ENCODE measurements around the gene COL28A1.

Gene COL28A1

DNA sequence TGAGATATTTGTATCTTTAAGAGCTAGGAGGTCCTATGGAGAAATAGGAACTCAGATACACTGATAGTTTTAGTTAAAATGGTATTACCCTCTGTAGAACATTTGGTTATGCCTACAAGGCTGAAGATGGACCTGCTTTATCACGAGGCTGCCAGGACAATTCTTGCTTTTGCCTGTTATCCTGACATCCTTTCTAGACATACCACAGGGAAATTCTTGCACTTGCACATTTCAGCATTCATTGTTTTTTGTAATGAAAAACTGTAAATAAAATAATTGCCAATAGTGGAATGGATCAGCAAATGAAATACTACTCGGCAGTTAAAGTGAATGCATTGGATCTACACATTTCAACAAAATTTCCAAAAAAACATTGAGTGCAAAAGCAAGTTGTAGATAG, 9.7 kb downstream of the COL28A1 start:
- H3K4me3 ChIP-seq, result no peak overlapping the region
- H3K27ac ChIP-seq, result no peak overlapping the region

- H3K4me3 ChIP-seq, result no peak overlapping the region
- no peak overlapping the region for H3K27ac ChIP-seq
Measured at GRCh38 chr7:7524121-7524520, 11.6 kb downstream of the COL28A1 start.

- H3K27ac ChIP-seq, result no peak overlapping the region
- H3K4me3 ChIP-seq, result no peak overlapping the region
Measured at GRCh38 chr7:7522421-7522820, 13.3 kb downstream of the COL28A1 start.

DNA sequence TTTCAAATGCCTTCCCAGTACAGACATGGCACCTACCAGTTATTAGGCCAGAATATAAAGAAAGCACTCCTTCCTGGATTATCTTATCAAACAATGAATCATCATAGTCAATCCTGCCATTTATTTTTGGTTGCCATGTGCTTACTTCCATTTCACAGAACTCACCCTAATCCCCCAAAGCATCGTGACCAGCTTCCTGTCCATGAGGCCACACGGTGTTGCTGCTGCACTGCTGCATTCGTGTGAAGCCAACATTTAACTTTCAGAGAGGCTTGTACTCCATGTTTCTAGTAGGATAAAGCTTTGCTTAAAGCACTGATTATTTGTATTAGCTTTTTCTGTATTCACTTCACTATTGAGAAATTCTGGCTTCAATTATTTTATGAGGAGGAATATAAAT, 14.4 kb downstream of the COL28A1 start:
- Histone ChIP-seq H3K27ac (no peak overlapping the region), H3K4me3 (no peak overlapping the region)

DNA sequence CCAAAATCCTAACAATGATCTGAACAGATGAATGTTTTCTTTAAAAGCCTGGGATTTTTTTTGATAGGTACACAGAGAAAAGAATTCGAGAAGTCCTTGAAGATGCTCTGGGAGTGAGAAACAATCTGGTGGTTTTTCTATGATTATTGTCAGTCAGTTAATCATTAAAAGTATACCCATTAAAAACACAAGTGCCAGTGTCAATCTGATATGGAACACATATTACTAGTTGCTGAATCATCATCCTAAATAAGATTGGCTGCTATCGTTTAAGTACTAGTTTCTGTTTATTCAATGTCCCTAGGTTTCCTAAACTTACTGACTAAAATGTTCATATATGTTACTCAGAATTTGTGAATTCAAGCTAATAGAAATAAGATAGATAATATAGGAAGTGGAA, 16.1 kb downstream of the COL28A1 start:
- Histone ChIP-seq H3K27ac (no peak overlapping the region), H3K4me3 (no peak overlapping the region)

DNA sequence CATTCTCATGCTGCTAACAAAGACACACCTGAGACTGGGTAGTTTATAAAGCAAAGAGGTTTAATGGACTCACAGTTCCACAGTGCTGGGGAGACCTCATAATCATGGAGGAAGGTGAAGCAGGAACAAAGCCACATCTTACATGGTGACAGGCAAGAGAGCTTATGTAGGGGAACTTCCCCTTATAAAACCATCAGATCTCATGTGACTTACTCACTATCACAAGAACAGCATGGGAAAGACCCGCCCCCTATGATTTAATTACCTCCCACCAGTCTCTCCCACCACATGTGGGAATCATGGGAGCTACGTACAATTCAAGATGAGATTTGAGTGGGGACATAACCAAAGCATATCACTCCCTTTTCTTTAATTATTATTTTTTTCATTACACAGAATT, 16.6 kb downstream of the COL28A1 start:
- no peak overlapping the region for H3K4me3 ChIP-seq
- H3K27ac ChIP-seq, result no peak overlapping the region

- no peak overlapping the region for H3K4me3 ChIP-seq
Measured at GRCh38 chr7:7517754-7518153, 17.9 kb downstream of the COL28A1 start.

GRCh38 chr7:7516662-7517061, 19.0 kb downstream of the COL28A1 start:
- Histone ChIP-seq H3K27ac (no peak overlapping the region), H3K4me3 (no peak overlapping the region)

More at GRCh38 chr7:7517754-7518153, 17.9 kb downstream of the COL28A1 start:
- no peak overlapping the region for H3K27ac ChIP-seq

DNA sequence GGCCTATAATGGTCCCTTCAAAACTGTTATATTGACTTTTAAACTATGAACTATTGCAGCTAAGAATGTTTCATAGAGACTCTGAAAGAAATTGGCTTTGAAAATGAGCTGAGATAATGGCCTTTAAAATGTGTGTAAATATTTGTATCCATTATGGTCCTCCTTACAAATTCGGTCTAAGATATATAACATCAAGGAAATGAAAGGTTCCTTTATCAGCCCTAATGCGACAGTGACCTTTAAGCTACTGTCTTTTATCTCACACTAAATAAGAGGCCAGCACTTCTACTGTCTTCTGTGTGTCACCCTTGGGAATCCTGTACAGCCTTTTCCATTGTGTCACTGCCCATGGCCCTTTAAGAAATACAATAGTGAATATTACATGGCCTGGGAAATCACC, 19.5 kb downstream of the COL28A1 start:
- no peak overlapping the region for H3K27ac ChIP-seq
- H3K4me3 ChIP-seq, result no peak overlapping the region

DNA sequence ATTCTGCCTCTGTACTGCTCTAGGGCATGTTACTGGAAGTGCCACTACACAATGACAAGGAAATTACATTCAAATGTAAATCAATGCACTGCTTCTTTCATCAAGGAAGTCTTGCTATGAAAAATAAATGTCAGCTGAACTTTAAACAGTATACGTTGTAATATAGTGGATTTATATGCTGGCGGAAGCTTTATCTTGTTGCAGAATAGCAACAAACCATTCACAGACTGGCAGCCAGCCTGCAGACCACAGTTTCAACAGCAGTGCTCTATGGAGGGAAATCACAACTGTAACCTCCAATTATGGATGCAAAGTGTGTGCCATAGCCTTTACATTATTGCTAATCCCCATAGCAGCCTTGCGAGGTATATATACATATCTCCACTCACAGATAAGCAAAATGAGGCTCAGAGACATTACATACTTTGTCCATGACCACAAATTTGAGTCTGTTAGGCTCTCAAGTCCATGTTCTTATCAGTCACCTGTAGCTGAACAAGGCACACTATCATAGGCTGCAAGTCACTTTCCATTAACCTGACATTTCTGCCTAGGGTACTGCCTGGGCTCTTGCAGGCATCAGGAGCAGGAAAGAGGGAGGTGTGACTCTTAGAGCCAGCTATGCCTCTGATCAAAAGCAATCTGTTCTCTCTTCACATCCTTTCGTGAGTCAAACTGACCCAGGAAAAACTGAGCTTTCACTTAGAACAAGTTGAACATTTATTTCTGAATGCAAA, 22.6 kb downstream of the COL28A1 start:
- Histone ChIP-seq H3K27ac (no peak overlapping the region), H3K4me3 (no peak overlapping the region)

- no peak overlapping the region for H3K27ac ChIP-seq
- no peak overlapping the region for H3K4me3 ChIP-seq
Measured at GRCh38 chr7:7510794-7511193, 24.9 kb downstream of the COL28A1 start.

DNA sequence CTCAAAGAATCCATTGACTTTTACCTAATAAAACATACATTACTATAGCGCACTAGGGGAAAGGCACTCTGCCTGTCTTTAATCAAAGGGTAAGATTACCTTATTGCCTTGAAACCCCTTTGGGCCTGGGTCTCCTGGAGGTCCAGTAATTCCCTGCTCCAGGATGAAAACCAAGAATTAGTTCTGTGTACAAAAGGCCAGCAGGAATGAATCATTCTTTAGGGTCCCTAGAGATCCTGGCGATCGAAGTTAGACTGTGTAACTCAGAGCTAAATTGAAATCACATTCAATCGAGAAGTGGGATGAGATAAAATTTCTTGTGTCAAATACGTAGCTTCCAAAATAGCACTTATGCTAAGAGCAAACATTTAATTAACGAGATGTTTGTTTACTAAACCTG, 29.8 kb downstream of the COL28A1 start:
- H3K27ac ChIP-seq, result no peak overlapping the region
- H3K4me3 ChIP-seq, result no peak overlapping the region

- Histone ChIP-seq H3K4me3 (no peak overlapping the region), H3K27ac (no peak overlapping the region)
Measured at GRCh38 chr7:7504910-7505704, 30.6 kb downstream of the COL28A1 start.

- no peak overlapping the region for H3K4me3 ChIP-seq
- H3K27ac ChIP-seq, result no peak overlapping the region
Measured at GRCh38 chr7:7499892-7500291, 35.8 kb downstream of the COL28A1 start.

GRCh38 chr7:7498856-7499255, 36.8 kb downstream of the COL28A1 start:
- Histone ChIP-seq H3K4me3 (no peak overlapping the region), H3K27ac (no peak overlapping the region)

DNA sequence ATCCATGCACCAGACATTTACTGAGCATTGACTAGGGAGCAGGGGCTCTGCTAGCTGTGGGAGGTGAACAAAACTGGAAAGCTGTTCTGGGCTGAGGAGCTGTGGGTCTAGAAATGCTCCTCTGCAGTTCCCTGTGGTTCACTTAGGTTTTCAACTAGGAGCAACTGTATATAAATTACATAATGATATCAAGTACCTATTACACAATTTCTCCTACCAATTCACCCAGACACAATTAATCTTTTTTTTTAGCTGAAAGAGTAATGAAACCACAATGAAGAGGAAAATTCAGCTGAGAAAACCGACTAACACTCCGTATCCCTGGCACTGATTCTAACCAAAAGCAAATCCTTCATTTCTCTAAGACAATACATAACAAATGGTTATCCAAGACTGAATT, 39.4 kb downstream of the COL28A1 start:
- Histone ChIP-seq H3K27ac (no peak overlapping the region), H3K4me3 (no peak overlapping the region)

DNA sequence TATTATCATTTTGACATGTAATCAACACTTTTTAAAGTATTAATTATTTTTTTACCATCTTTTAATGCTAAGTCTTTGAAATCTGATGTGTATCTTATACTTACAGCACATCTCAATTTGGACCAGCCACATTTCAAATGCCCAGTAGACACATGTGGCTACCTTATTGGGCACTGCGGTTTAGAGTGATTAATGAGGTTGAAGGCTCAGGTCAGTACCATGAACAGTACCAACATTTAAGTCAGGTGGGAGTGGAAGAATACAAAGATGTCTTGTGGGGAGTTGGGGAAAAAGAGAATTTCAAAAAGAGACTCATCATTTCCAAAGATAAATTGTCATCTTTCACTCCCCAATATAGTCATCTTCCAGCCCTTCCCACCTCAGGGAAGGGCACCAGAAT, 40.5 kb downstream of the COL28A1 start:
- H3K4me3 ChIP-seq, result no peak overlapping the region
- no peak overlapping the region for H3K27ac ChIP-seq

DNA sequence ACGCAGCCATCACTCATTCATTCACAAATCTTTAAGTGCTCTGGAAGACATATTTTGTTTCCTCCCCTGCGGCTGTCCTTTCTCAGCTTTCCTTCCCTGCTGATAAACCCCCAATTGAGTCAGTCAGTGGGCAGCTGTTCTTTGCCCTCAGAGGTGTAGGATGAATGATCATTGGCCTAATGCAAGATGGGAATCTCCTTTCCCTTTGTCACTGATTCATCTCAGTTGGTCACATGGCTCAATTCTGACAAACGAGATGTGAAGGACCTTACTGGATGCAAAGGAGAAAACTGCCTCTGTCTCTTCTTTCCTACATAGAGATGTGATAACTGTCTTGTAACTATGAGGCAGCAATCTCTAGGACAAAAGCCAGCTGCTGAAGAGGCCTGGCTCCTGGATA, 44.6 kb downstream of the COL28A1 start:
- Histone ChIP-seq H3K27ac (no peak overlapping the region), H3K4me3 (no peak overlapping the region)

DNA sequence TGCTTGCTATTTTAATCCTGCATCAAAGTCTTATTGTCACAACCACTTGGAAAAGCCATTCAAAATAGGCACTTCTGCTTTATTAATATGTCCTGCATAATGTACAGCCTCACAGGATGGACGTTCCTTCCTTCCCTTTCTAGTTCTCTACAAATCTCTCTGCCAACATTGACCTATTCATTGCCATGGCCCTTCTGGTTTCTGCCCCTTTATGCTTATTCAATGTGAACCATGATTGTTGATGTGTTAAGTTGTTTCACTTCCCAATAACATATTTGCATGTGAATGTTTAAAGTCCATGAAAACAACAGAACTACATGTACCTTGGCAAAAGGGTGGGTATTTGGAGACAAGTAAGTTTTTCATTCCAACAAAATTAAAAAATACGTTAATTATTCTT, 45.7 kb downstream of the COL28A1 start:
- Histone ChIP-seq H3K4me3 (no peak overlapping the region), H3K27ac (no peak overlapping the region)

DNA sequence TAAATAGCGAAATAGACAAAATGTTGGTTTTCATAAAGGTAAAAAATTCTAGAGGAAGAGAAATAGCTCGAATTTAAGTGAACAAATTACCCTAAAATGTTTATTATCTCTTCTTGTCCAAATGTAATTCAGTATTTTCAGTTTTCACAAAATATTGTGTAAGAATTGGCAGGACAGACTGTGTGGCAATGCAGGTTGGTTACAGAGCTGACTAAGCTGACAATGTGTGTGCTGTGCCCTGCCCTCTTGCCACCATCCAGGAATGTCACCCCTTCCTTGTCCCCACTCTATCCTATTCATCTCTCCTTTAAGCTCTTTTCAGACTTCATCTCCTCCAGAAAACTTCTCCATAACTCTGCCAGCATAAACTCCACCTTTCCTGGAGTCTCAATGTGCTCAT, 46.1 kb downstream of the COL28A1 start:
- H3K4me3 ChIP-seq, result no peak overlapping the region
- no peak overlapping the region for H3K27ac ChIP-seq

DNA sequence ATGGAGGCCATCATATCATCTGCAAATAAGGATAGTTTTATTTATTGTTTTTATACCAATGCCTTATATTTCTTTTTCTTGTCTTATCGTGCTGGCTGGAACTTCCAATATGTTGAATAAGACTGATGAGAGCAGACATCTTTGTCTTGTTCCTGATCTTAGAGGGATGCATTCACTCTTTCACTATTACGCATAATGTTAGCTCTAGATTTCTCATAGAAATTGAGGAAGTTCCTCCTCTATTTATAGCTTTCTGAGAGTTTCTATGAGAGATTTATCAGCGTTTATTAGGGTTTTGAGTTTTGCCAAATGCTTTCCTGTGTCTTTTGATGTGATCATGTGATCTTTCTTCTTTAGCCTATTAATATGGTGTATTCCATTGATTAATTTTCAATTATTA, 49.3 kb downstream of the COL28A1 start:
- no peak overlapping the region for H3K27ac ChIP-seq
- no peak overlapping the region for H3K4me3 ChIP-seq

DNA sequence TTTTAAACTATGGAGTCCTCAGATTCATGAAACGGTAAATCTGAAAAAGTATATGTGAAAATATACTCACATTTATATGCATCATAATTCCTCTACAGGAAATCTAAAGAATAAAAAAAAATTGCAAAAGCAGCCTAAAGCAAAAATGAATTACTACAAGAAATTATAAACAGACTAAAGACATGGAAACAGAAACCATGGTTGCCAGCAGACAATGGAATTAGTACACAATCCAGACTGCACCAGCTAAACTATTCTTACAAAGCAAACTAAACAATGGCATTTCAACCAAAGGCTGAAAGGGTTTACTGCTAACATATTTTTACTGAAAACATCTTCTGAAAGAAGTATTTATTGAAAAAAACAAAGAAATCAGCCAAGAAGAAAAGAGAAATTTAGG, 51.6 kb downstream of the COL28A1 start:
- Histone ChIP-seq H3K4me3 (no peak overlapping the region), H3K27ac (no peak overlapping the region)
